Upper lobe of left lung (tissue), 6 donors: Measurements from ENCODE around the gene BPIFB3. TPM values are rescaled to one million over a fixed set of nuclear protein-coding genes. Genes with fewer than 3 reads are reported as not detected.

Experiments
- ATAC-seq, 2 donors: fragments of 200-7000 bp; cut with Tn5 transposase; one replicate each; pipeline ENCODE4 v1.9.1; 2022; ENCODE audit warnings: mild to moderate bottlenecking in 2 of 2, moderate library complexity in 2 of 2; ENCODE audit not compliant: low FRiP score in 2 of 2
- DNase-seq, 2 donors: peaks; one replicate each; pipeline ENCODE4 v3.0.0-alpha.2; 2019 to 2020
- H3K27ac ChIP-seq, 4 donors: fragments of 200-600 bp; sonication (generic); one replicate each; pipeline ENCODE4 v1.5.1; 2016 to 2019
- H3K27me3 ChIP-seq, 4 donors: fragments of 200-600 bp; sonication (generic); one replicate each; pipeline ENCODE4 v1.5.1; 2017 to 2019
- H3K36me3 ChIP-seq, 4 donors: fragments of 200-600 bp; sonication (generic); one replicate each; pipeline ENCODE4 v1.5.1; 2016 to 2019
- H3K4me1 ChIP-seq, 4 donors: fragments of 200-600 bp; sonication (generic); one replicate each; pipeline ENCODE4 v1.5.1; 2018 to 2019
- H3K4me3 ChIP-seq, 4 donors: fragments of 200-600 bp; sonication (generic); one replicate each; pipeline ENCODE4 v1.5.1; 2017 to 2019; ENCODE audit warnings: mild to moderate bottlenecking in 2 of 4, moderate library complexity in 1 of 4
- H3K9me3 ChIP-seq, 4 donors: fragments of 200-600 bp; sonication (generic); one replicate each; pipeline ENCODE4 v1.5.1; 2018 to 2019
- EP300 ChIP-seq, 4 donors: sonication (generic); formaldehyde crosslinking; IDR thresholded peaks; one replicate each; pipeline ENCODE4 v1.5.1; 2017; ENCODE audit warnings: antibody characterized with exemption in 4 of 4, control low read depth in 2 of 4
- POLR2A ChIP-seq, 4 donors: fragments of 450-650 bp; IDR thresholded peaks; one replicate each; pipeline ENCODE4 v1.5.1; 2016 to 2017; ENCODE audit warnings: antibody characterized with exemption in 4 of 4, mild to moderate bottlenecking in 2 of 4
- POLR2AphosphoS5 ChIP-seq, 2 donors: sonication (generic); formaldehyde crosslinking; IDR thresholded peaks; one replicate each; pipeline ENCODE4 v1.5.1; 2017; ENCODE audit warnings: antibody characterized with exemption in 2 of 2
- WGBS, 2 donors: methylation state at CpG; one replicate each; pipeline ENCODE4 v1.1.5; 2017 to 2018; 5-methylcytosine and 5-hydroxymethylcytosine counted together
- total RNA-seq, 6 donors: library from RNA; depleted of rRNA in 4 of 6; stranded (reverse); fragments of >200 nt in 4 of 6; gene quantifications; one replicate each; pipeline versions ENCODE4 v1.1.0 to v1.2.1, GENCODE V29; 2016 to 2021
- TF ChIP-seq, protein P1 (sequence below), 6 experiments: fragments of 450-650 bp in 4 of 6; fragments of 200-600 bp in 2 of 6; sonication (generic) in 2 of 6; IDR thresholded peaks; one replicate each; pipeline ENCODE4 v1.5.1; 2016 to 2019; ENCODE audit warnings: antibody characterized with exemption in 6 of 6
- donor health status: DM: no; HTN: no; CAD: no; lungs with moderate emphysema.
- donor health status: DM: no; HTN: yes; CAD: no; lungs with severe emphysema.

The BPIFB3 gene
- total RNA-seq, 6 donors from 2014 or later, result not detected

DNA sequence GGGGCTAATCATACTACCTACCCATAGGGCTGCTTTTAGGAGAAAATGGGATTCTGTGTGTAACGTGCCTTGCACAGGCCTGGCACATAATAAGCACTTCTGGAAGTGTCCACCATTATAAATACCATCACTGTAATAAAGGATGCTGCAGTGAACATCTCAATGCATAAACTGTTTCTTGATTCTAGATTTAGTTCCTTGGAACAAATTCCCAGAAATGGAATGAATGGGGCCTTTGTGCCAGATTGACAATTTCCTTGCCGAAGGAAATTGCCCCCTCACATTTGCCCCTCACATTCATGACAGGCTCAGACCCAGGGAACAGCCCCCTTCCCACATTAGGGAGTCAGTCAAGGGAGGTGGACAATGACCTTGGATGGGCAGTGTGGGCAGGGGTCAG, 55.0 kb downstream of the BPIFB3 start:
- no peak for DNase-seq
- TF ChIP-seq EP300 (IDR thresholded peaks at IDR 0.05) (no peak), POLR2A (IDR thresholded peaks at IDR 0.05) (no peak), POLR2AphosphoS5 (IDR thresholded peaks at IDR 0.05) (no peak)
- TF ChIP-seq, protein P1, sequence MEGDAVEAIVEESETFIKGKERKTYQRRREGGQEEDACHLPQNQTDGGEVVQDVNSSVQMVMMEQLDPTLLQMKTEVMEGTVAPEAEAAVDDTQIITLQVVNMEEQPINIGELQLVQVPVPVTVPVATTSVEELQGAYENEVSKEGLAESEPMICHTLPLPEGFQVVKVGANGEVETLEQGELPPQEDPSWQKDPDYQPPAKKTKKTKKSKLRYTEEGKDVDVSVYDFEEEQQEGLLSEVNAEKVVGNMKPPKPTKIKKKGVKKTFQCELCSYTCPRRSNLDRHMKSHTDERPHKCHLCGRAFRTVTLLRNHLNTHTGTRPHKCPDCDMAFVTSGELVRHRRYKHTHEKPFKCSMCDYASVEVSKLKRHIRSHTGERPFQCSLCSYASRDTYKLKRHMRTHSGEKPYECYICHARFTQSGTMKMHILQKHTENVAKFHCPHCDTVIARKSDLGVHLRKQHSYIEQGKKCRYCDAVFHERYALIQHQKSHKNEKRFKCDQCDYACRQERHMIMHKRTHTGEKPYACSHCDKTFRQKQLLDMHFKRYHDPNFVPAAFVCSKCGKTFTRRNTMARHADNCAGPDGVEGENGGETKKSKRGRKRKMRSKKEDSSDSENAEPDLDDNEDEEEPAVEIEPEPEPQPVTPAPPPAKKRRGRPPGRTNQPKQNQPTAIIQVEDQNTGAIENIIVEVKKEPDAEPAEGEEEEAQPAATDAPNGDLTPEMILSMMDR (IDR thresholded peaks at IDR 0.05), result no peak
- no peaks in the 10 kb centered on the region for H3K9me3 ChIP-seq
- H3K27ac ChIP-seq, result no peak overlapping the region
- no peaks in the 10 kb centered on the region for H3K4me1 ChIP-seq
- WGBS, 2 donors, result 68 to 77% methylated on average over 2 of the region's 2 CpGs
- H3K36me3 ChIP-seq, result no peaks in the 10 kb centered on the region
- ATAC-seq, result no peak
- no peaks in the 10 kb centered on the region for H3K27me3 ChIP-seq
- H3K4me3 ChIP-seq, result no peak overlapping the region

DNA sequence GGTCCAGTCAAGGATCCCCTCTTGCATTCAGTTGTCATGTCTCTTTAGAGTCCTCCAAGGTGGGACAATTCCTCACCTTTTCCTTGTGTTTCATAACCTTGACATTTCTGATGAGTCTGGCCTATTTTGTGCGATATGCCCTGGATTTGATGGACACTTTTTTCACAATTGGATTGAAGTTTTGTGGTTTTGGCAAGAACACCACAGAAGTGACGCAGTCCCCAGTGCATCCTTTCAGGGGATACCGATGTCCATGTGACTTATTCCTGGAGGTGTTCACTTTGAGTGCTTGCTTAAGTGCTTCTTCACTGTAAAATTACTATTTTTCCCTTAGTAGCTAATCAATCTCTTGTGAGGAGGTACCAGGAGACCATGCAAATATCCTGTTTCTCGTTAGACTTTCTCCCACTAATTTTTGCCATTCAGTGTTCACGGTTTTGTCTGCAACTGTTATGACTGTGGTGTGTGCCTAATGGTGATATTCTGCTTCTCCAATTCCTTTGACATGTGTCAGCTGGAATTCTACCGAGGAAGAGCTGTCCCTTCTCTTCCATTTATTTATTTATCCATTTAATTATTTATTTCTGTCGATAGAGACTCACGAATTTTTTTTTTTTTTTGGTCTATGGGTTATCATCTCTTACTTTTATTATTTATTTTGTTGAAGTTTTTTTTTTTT, 56.6 kb downstream of the BPIFB3 start:
- H3K9me3 ChIP-seq, result no peaks in the 10 kb centered on the region
- H3K4me3 ChIP-seq, result no peak overlapping the region
- H3K36me3 ChIP-seq, result no peaks in the 10 kb centered on the region
- ATAC-seq, result no peak
- H3K4me1 ChIP-seq, result no peaks in the 10 kb centered on the region
- no peak for DNase-seq
- H3K27me3 ChIP-seq, result no peaks in the 10 kb centered on the region
- H3K27ac ChIP-seq, result no peak overlapping the region
- WGBS, 2 donors, result 72 to 77% methylated on average over 8 of the region's 8 CpGs
- TF ChIP-seq EP300 (IDR thresholded peaks at IDR 0.05), result no peak
- no peak for TF ChIP-seq POLR2A (IDR thresholded peaks at IDR 0.05)
- TF ChIP-seq, protein P1 (IDR thresholded peaks at IDR 0.05), result no peak
- no peak for TF ChIP-seq POLR2AphosphoS5 (IDR thresholded peaks at IDR 0.05)

DNA sequence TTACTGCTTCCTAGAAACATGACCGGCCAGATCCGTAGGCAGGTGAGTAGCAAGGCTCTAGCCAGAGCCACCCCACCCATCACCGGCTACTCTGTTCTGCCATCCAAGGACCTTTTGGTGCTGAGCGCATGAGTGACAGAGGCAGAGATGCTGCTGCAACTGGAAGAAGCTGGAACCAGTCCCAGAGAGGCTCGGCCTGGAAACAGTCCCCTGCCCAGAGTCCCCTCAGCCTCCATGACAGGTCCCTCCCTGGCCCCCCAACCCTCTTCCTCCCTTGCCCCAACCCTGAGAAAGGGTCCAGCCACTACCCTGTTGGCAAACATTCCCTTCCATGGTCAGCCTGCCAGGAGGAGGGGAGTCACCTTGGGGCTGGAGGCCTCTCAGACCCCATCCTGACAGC, 57.6 kb downstream of the BPIFB3 start:
- no peak overlapping the region for H3K27ac ChIP-seq
- no peaks in the 10 kb centered on the region for H3K36me3 ChIP-seq
- H3K4me1 ChIP-seq, result no peaks in the 10 kb centered on the region
- WGBS, 2 donors, result 86 to 100% methylated on average over 1 to 5 of the region's 5 CpGs
- DNase-seq (no peak), ATAC-seq (peak in 1 of 2 donors; percentile 34)
- H3K27me3 ChIP-seq, result no peaks in the 10 kb centered on the region
- TF ChIP-seq POLR2A (IDR thresholded peaks at IDR 0.05) (no peak), POLR2AphosphoS5 (IDR thresholded peaks at IDR 0.05) (no peak), EP300 (IDR thresholded peaks at IDR 0.05) (no peak)
- TF ChIP-seq, protein P1 (IDR thresholded peaks at IDR 0.05), result no peak
- no peak overlapping the region for H3K4me3 ChIP-seq
- H3K9me3 ChIP-seq, result no peaks in the 10 kb centered on the region

DNA sequence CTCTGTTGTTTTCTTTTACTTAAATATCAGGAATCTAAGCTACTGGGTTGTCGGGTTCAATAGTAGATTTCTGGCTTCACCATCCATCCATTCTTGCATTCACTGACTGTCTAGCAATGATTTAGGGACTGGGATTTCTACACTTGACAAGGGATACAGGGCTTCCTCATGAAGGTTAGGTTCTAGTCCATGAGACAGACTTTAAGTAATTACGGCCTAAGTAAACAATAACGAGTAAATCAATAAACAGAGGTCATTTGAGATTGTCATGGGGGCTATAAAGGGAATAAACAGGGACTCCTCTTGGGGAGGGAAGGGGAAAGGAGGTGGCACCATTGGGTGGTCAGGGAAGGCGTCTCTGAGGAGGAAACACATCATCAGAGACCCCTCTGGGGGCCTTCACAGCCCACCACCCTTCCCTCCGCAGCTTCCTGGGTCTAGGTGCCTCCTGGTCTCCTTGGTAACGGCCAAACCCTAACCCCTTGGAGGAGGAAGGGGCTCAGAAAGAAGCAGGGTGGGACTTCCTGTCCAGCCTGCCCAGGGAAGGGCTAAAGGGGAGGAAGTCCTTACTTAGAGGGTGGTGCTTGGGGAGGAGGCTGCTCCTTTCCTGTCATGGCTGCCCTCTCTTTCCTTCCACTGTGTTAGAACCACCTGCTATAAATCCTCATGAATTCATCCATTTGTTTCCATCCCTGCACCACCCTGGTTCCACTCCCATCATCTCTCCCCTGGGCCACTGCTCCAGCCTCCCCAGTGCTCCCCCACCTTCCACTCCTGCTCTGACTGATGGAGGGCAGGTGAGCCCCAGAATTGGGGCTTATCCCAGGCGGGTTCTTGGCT, 59.1 kb downstream of the BPIFB3 start:
- no peaks in the 10 kb centered on the region for H3K27me3 ChIP-seq
- no peaks in the 10 kb centered on the region for H3K36me3 ChIP-seq
- H3K4me1 ChIP-seq, result no peaks in the 10 kb centered on the region
- ATAC-seq, result peak in 1 of 2 donors; percentile 26
- no peaks in the 10 kb centered on the region for H3K9me3 ChIP-seq
- TF ChIP-seq POLR2AphosphoS5 (IDR thresholded peaks at IDR 0.05) (no peak), EP300 (IDR thresholded peaks at IDR 0.05) (no peak), POLR2A (IDR thresholded peaks at IDR 0.05) (no peak)
- TF ChIP-seq, protein P1 (IDR thresholded peaks at IDR 0.05), result no peak
- DNase-seq, result no peak
- 76 to 77% methylated on average over 7 of the region's 7 CpGs for WGBS, 2 donors
- no peak overlapping the region for H3K4me3 ChIP-seq
- H3K27ac ChIP-seq, result no peak overlapping the region
